Measurements from ENCODE around the gene PRPSAP2.

The PRPSAP2 gene

GRCh38 chr17:18962494-18962815, 104.5 kb downstream of the PRPSAP2 start:
- DNase-seq (ENCODE audit: low read depth), result no peak

- no peak for DNase-seq (ENCODE audit: low read depth)
Measured at GRCh38 chr17:18963126-18964017, 105.4 kb downstream of the PRPSAP2 start.

- no peak for DNase-seq (ENCODE audit: low read depth)
Measured at GRCh38 chr17:18964018-18964351, 106.1 kb downstream of the PRPSAP2 start.

- DNase-seq (ENCODE audit: low read depth), result no peak
Measured at GRCh38 chr17:18964550-18964949, 106.6 kb downstream of the PRPSAP2 start.

GRCh38 chr17:18965530-18966236, 107.8 kb downstream of the PRPSAP2 start:
- no peak for DNase-seq (ENCODE audit: low read depth)

- DNase-seq (ENCODE audit: low read depth), result no peak
Measured at GRCh38 chr17:18966831-18967624, 109.1 kb downstream of the PRPSAP2 start.

- DNase-seq (ENCODE audit: low read depth), result no peak
Measured at GRCh38 chr17:18967916-18968315, 110.0 kb downstream of the PRPSAP2 start.

GRCh38 chr17:18968345-18968744, 110.4 kb downstream of the PRPSAP2 start:
- DNase-seq (ENCODE audit: low read depth), result no peak

GRCh38 chr17:18968945-18969887, 111.3 kb downstream of the PRPSAP2 start:
- no peak for DNase-seq (ENCODE audit: low read depth)

GRCh38 chr17:18970582-18971480, 112.9 kb downstream of the PRPSAP2 start:
- DNase-seq (ENCODE audit: low read depth), result no peak

- no peak for DNase-seq (ENCODE audit: low read depth)
Measured at GRCh38 chr17:18971801-18972200, 113.9 kb downstream of the PRPSAP2 start.

GRCh38 chr17:18974407-18975149, 116.6 kb downstream of the PRPSAP2 start:
- DNase-seq (ENCODE audit: low read depth), result peak; percentile 26

GRCh38 chr17:18975597-18975996, 117.7 kb downstream of the PRPSAP2 start:
- no peak for DNase-seq (ENCODE audit: low read depth)

GRCh38 chr17:18976201-18976600, 118.3 kb downstream of the PRPSAP2 start:
- DNase-seq (ENCODE audit: low read depth), result no peak

- DNase-seq (ENCODE audit: low read depth), result no peak
Measured at GRCh38 chr17:18977021-18977420, 119.1 kb downstream of the PRPSAP2 start.

GRCh38 chr17:18977646-18978045, 119.7 kb downstream of the PRPSAP2 start:
- no peak for DNase-seq (ENCODE audit: low read depth)

GRCh38 chr17:18978050-18978449, 120.1 kb downstream of the PRPSAP2 start:
- no peak for DNase-seq (ENCODE audit: low read depth)

GRCh38 chr17:18978655-18979054, 120.7 kb downstream of the PRPSAP2 start:
- no peak for DNase-seq (ENCODE audit: low read depth)
